Panc1 (cell line): ENCODE results near the gene CHDH.

Source experiments
- CTCF ChIP-seq: fragments of 450-650 bp; IDR thresholded peaks from 2 replicates; pipeline ENCODE4 v1.5.1; 2017; ENCODE audit warnings: mild to moderate bottlenecking
- TCF7L2 ChIP-seq: IDR thresholded peaks from 2 replicates; pipeline ENCODE4 v1.6.1; 2011; ENCODE audit warnings: mild to moderate bottlenecking, low read depth, low read length, inconsistent platforms

- TF ChIP-seq TCF7L2 (no peak), CTCF (0 out of 2 replicates have a peak, but pooled peaks have one; percentile 28)
Observed at GRCh38 chr3:53845881-53846133, 412 bp downstream of the CHDH start.
